ENCODE results near the gene ZMYM4.
"Not testable (repeated sequence)": the region's sequence is repeated elsewhere in the genome, so short reads cannot be mapped to it uniquely, and the experiment has no call there.

Gene ZMYM4

GRCh38 chr1:35454176-35454575 lies 185.7 kb downstream of the ZMYM4 start:
- DNase-seq (ENCODE audit: low read depth) = no peak

DNA sequence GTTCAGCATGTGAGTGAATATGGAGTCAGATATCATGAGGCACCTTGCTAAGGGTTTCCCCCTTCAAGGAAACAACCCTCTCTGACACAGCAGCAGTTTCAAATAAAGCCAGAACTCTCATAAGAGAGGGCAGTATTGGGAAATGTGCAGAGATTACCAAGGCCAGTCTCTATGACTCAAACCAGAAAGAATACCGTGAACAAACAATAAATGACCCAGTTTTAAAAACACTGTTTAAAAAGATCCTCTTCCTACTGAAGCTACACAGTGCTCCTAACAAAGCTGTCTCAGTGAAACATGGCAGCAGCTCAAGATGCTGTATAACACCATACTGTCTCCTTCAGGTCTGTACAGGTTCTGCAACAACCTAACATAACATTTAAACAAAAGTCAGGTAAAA lies 186.1 kb downstream of the ZMYM4 start:
- no peak for DNase-seq (ENCODE audit: low read depth)

- DNase-seq (ENCODE audit: low read depth) = no peak
Measured at GRCh38 chr1:35460796-35461195, 192.3 kb downstream of the ZMYM4 start.

- DNase-seq (ENCODE audit: low read depth) = no peak
Measured at GRCh38 chr1:35461966-35462651, 193.6 kb downstream of the ZMYM4 start.

GRCh38 chr1:35463232-35463631 lies 194.7 kb downstream of the ZMYM4 start:
- no peak for DNase-seq (ENCODE audit: low read depth)

GRCh38 chr1:35463749-35464148 lies 195.2 kb downstream of the ZMYM4 start:
- not testable (repeated sequence) for DNase-seq (ENCODE audit: low read depth)

GRCh38 chr1:35466120-35466519 lies 197.6 kb downstream of the ZMYM4 start:
- no peak for DNase-seq (ENCODE audit: low read depth)

DNA sequence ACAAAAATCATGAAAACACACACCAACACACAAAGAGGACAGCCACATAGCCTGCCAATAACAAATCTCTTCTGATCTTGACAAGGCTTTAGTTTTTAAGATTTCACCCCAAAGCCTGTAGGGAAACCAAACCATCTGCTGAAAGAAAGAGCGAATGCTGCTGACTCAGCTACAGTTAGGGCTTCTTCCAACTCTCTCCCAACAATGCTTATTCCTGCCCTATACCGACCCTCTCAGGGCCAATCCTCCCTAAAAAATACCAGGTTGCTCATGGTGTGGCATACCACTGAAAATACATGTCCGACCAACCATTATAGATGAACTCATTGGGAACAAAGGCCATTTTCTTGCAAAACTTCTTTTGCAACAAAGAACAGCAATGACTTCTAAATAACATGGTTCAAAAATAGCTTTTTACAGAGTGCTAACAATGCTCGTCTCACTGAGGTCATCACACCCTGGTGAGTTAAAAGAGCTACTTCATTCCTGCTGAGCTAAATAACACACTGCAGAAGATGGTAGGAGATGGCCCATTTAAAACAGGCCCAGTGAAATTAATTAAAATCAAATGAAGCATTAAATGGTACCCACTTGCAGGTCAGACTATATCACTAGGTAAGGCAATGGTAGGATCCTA lies 202.6 kb downstream of the ZMYM4 start:
- DNase-seq (ENCODE audit: low read depth) = no peak
